GF-D8 (cell line): ENCODE measurements around the gene FUCA2.

Experiments used
- DNase-seq: peaks from one replicate; lab custom pipeline; 2025; lab: John Stamatoyannopoulos, UW

The FUCA2 gene

GRCh38 chr6:143510991-143511891 is at the start of gene FUCA2:
Gene FUCA2 (minus strand): TSS chr6:143511720. CDS start chr6:143511634, 86 bp downstream.
- DNase-seq, result peak; percentile 75

GRCh38 chr6:143561105-143561704 is 49.7 kb upstream of the FUCA2 start:
- no peak for DNase-seq

GRCh38 chr6:143559051-143559660 is 47.6 kb upstream of the FUCA2 start:
- no peak for DNase-seq

GRCh38 chr6:143556529-143556928 is 45.0 kb upstream of the FUCA2 start:
- DNase-seq, result no peak

GRCh38 chr6:143555582-143555981 is 44.1 kb upstream of the FUCA2 start:
- DNase-seq, result no peak

GRCh38 chr6:143555071-143555492 is 43.6 kb upstream of the FUCA2 start:
- peak; percentile 55 for DNase-seq

GRCh38 chr6:143553337-143553736 is 41.8 kb upstream of the FUCA2 start:
- DNase-seq, result no peak

- DNase-seq, result no peak
Measured at GRCh38 chr6:143549949-143550268, 38.4 kb upstream of the FUCA2 start.

GRCh38 chr6:143549221-143549948 is 37.9 kb upstream of the FUCA2 start:
- DNase-seq, result no peak

GRCh38 chr6:143546599-143546998 is 35.1 kb upstream of the FUCA2 start:
- no peak for DNase-seq

GRCh38 chr6:143545976-143546547 is 34.5 kb upstream of the FUCA2 start:
- no peak for DNase-seq

GRCh38 chr6:143545165-143545564 is 33.6 kb upstream of the FUCA2 start:
- no peak for DNase-seq

- DNase-seq, result no peak
Measured at GRCh38 chr6:143544011-143544696, 32.6 kb upstream of the FUCA2 start.

GRCh38 chr6:143543435-143543834 is 31.9 kb upstream of the FUCA2 start:
- DNase-seq, result no peak

GRCh38 chr6:143542888-143543287 is 31.4 kb upstream of the FUCA2 start:
- DNase-seq, result no peak

- DNase-seq, result no peak
Measured at GRCh38 chr6:143540192-143540591, 28.7 kb upstream of the FUCA2 start.

GRCh38 chr6:143539734-143540133 is 28.2 kb upstream of the FUCA2 start:
- no peak for DNase-seq

- no peak for DNase-seq
Measured at GRCh38 chr6:143539106-143539505, 27.6 kb upstream of the FUCA2 start.

GRCh38 chr6:143538374-143538773 is 26.9 kb upstream of the FUCA2 start:
- no peak for DNase-seq

- peak; percentile 41 for DNase-seq
Measured at GRCh38 chr6:143536866-143537691, 25.6 kb upstream of the FUCA2 start.

- no peak for DNase-seq
Measured at GRCh38 chr6:143536461-143536865, 24.9 kb upstream of the FUCA2 start.
